HG02763 (cell line): ENCODE data around the gene GRIK2.
"Not testable (repeated sequence)": the region's sequence is repeated elsewhere in the genome, so short reads cannot be mapped to it uniquely, and the experiment has no call there.

Experiments
- ATAC-seq: cut with Tn5 transposase; IDR thresholded peaks from one replicate; pipeline ENCODE4 v1.9.1; 2021; ENCODE audit warnings: mild to moderate bottlenecking, moderate library complexity; ENCODE audit not compliant: unreplicated experiment

GRIK2 gene

DNA sequence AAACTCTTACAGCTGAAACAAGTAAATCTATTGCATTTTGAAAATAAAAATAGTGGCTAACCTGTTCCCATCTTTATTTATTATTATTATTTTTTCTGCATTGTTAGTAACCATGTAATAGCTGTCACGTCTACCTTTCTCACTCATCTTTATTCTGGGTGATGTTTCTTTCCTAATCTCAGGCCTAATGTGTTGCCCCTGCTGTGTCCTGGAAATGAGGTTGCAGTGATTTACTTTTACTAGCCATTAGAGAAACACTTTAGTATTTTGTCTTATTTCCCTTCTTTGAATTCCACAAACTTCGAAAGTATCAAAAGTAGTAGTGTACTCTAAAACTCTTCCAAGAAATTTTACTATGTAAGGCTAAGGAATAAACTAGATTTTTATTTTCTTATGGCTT lies 546.9 kb downstream of the GRIK2 start:
- no peak for ATAC-seq

DNA sequence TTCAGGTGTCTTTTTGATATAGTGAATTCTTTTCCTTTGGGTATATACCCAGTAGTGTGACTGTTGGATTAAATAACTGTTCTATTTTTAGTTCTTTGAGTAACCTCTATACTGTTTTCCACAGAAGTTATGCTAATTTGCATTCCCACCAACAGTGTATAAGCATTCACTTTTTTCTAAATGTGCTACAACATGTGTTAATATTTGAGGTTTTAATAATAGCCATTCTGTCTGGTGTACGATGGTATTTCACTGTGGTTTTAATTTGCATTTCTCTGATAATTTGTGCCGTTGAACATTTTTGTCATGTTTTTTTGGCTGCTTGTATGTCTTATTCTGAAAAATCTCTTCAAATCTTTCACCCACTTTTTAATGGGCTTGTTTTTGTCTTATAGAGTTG lies 563.5 kb downstream of the GRIK2 start:
- no peak for ATAC-seq

- no peak for ATAC-seq
Measured at GRCh38 chr6:101961357-101961756, 567.8 kb downstream of the GRIK2 start.

GRCh38 chr6:101980924-101981323 lies 587.4 kb downstream of the GRIK2 start:
- no peak for ATAC-seq

GRCh38 chr6:101986476-101986875 lies 593.0 kb downstream of the GRIK2 start:
- ATAC-seq: no peak

DNA sequence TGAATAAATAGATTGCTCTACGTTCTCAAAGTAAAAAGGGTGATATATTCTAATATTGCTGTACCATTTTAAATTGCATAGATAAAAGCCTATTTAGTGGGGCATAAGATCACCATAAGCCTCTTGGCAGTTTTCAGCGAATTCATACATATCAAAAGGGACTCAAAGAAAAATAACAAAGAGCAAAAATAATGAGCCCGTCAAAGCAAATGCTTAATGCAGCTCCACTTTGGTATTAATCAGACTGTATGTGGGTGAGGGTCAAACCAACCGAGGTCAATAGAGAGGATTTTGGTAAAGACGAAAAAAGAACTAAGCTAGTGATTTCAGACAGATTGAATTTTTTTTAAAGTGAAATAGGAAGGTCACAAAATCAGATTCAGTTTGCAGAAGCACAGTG lies 598.8 kb downstream of the GRIK2 start:
- ATAC-seq: no peak

DNA sequence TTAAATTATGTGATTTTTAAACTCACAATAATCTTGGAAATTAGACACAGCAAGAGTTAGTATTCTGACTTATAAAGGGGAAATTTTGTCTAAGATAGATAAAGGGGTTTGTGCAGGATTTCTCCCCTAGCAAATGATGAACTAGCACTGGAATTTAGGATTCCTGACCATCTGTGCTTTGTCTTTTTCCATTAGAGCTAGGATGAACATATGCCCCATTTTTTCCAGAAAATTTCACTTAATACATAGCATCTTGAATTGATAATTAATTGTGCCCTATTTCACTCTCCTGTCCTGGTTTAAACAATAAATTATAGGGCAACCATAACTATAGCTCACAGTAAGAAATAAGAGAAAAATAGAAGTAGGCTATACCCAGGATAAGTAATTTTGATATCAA lies 601.0 kb downstream of the GRIK2 start:
- ATAC-seq: no peak

DNA sequence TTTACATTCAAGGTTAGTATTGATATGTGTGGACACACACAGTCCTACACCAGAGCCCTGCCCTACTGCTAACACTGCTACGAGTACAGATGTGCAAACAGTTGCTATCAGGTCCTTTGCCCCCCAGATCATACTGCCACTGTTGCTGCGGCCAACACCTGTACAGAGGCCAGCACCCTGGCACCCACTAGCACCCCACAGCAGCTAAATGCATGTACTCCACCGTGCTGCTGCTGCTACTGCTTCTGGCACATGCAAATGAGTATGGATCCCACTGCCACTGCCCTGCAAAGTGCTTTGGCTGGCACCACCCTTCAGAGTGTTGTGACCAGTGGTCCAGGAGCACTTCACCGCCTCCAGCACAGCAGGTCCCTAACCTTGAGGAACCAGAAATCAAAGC lies 621.9 kb downstream of the GRIK2 start:
- ATAC-seq: no peak

GRCh38 chr6:102022281-102022680 lies 628.8 kb downstream of the GRIK2 start:
- ATAC-seq: no peak

GRCh38 chr6:102022803-102023202 lies 629.3 kb downstream of the GRIK2 start:
- no peak for ATAC-seq

DNA sequence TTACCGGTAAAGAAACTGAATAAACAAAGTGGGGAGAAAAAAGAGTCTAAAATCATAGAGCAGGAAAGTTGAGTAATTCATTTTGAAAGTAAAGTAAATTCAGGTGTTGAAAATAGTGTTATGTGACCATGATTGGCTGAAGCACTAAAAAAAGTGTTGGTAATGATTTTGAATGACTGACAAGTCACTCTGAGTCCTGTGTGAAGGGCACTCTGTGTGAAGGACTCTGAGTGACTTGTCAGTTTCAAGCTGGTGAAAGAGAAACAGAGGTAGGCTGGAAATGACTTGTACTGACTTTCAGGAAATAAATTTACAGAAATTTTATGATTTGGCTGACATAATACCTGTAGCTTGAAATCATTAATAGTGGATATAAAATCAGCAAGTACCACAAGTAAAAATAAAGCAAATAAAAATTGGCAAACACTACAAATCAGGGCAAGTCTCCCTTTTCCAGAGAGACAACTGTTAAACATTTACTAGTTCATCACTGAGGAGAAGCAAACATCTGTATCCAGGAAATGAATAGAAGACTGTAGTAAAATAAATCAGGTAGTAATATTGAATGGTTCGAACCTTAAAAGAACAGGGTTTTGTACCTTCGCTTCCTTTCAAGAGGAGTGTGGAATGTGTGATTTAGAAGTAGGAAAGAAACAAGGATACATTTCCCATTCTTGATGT lies 630.6 kb downstream of the GRIK2 start:
- ATAC-seq: no peak

GRCh38 chr6:102026649-102027048 lies 633.1 kb downstream of the GRIK2 start:
- no peak for ATAC-seq

GRCh38 chr6:102028176-102028575 lies 634.7 kb downstream of the GRIK2 start:
- no peak for ATAC-seq

DNA sequence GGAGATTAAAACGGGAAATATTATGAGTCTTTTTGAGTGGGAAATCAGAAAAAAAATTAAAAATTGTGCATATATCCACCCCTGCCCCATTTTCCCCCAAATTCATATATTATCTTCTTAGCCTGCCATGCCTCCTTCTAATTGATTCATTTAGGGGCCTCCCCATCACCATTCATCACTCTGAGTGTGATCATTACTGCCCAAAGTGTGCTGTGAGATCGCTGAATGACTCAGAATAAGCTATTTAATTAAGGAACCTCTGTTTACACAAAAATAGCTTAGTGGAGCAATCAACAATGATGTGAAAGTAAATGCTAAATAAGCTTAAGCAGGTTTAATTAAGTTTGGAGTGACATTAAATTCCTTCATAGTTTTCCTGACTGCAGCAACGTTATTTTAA lies 645.5 kb downstream of the GRIK2 start:
- ATAC-seq: no peak

DNA sequence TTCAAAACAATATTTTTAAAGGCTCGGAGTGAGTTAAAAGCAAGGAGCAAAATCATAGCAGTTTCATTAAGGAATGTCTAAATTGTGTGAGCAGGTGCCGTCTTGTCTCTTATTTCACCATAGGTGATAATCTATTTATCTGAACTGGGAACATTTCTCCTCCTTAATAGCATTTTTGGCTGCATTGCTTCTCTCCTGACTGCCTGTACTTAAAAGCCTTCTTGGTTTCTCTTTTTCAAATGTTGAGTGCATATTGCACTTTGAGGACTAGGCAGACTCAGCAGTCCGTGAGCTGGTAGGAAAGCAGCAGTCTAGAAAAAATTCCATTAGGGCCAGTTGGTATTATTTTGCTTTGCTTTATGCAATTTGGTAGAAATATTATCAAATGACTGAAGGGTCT lies 645.9 kb downstream of the GRIK2 start:
- no peak for ATAC-seq

GRCh38 chr6:102051001-102051400 lies 657.5 kb downstream of the GRIK2 start:
- no peak for ATAC-seq

- no peak for ATAC-seq
Measured at GRCh38 chr6:102051720-102052119, 658.2 kb downstream of the GRIK2 start.

- ATAC-seq: no peak
Measured at GRCh38 chr6:102064142-102064541, 670.6 kb downstream of the GRIK2 start.

GRCh38 chr6:102066301-102066700 lies 672.8 kb downstream of the GRIK2 start:
- no peak for ATAC-seq

GRCh38 chr6:102068349-102068929 lies 674.9 kb downstream of the GRIK2 start:
- no peak for ATAC-seq

DNA sequence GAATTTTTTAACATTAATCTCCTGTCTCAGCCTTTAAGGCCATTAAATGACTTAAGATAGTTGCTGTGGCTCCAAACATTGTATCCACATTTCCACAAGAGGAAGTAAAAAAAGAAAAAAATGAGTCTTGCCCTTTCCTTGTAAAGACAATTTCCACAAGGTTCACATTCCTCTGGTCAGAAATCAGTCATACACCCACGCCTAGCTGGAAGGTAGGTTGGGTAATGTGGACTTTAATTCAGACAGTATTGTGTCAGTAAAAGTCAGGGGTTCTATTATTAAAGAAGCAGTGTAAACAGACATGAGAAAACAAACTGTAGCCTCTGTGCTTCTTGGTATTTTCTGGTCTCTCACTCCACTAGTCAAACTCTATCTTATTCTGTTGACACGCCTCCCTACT lies 682.0 kb downstream of the GRIK2 start:
- ATAC-seq: no peak

DNA sequence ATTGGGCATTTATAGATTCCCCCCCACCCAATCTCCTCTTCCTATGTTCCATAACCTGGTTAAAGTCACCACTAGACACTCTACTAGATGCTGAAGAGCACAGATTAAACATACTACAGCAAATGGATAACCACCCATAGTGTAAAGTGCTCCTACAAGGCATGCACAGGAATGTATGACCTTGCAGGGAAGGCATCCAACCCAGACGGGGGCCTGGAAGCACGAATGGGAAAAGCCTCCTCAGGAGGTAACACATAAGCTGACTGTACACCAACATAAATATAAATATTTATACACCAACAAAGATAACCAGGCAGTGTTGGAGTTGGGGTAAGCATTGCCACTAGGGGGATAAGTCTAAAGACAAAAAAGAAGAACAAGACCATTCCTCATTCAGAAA lies 691.7 kb downstream of the GRIK2 start:
- no peak for ATAC-seq

- not testable (repeated sequence) for ATAC-seq
Measured at GRCh38 chr6:102088160-102088559, 694.7 kb downstream of the GRIK2 start.
